Activated naive CD8-positive, alpha-beta T cell treated with anti-CD3 and anti-CD28 coated beads for 36 hours (primary cell): Measurements from ENCODE around the gene RS1. TPM values are rescaled to one million over a fixed set of nuclear protein-coding genes. Genes with fewer than 3 reads are reported as not detected.

Experiments used
- DNase-seq: peaks from one replicate; pipeline ENCODE4 v3.0.0; 2021
- H3K27ac Mint-ChIP-seq: one replicate; pipeline ENCODE4 v1.8.0; 2022; ENCODE audit warnings: mild to moderate bottlenecking, moderate library complexity, mixed read lengths
- H3K27me3 Mint-ChIP-seq: one replicate; pipeline ENCODE4 v1.8.0; 2022; ENCODE audit warnings: mild to moderate bottlenecking, mixed read lengths
- H3K36me3 Mint-ChIP-seq: one replicate; pipeline ENCODE4 v1.8.0; 2021; ENCODE audit warnings: mild to moderate bottlenecking, mixed read lengths
- H3K4me1 Mint-ChIP-seq: one replicate; pipeline ENCODE4 v1.8.0; 2021; ENCODE audit warnings: mixed read lengths
- H3K4me3 Mint-ChIP-seq: one replicate; pipeline ENCODE4 v1.8.0; 2022; ENCODE audit warnings: mild to moderate bottlenecking, moderate library complexity, mixed read lengths
- H3K9me3 Mint-ChIP-seq: one replicate; pipeline ENCODE4 v1.8.0; 2022; ENCODE audit warnings: mixed read lengths
- total RNA-seq, 2 experiments: library from RNA; stranded (reverse); gene quantifications; one replicate each; pipeline ENCODE4 v1.2.3, GENCODE V29; 2021

RS1 gene
- total RNA-seq, 2 experiments from 2014 or later = not detected

GRCh38 chrX:18591834-18592233 is 80.1 kb downstream of the RS1 start:
- Mint-ChIP-seq H3K4me3 (no peak overlapping the region), H3K36me3 (peaks cover 2% of the 10 kb centered on the region), H3K27me3 (no peaks in the 10 kb centered on the region), H3K4me1 (no peaks in the 10 kb centered on the region), H3K27ac (no peak overlapping the region), H3K9me3 (no peaks in the 10 kb centered on the region)
- DNase-seq = no peak

Other genes starting within 250 kb of the RS1 start
- gene CDKL5, start 246.5 kb downstream of the RS1 start, total RNA-seq = 1 to 10 TPM in 1 of 2 experiments, under 1 TPM in 1; 0.82 to 1.3 TPM
- not detected for gene PPEF1, start 35.5 kb upstream of the RS1 start, total RNA-seq